ENCODE data around the gene DGKE. TPM values are rescaled to one million over a fixed set of nuclear protein-coding genes. Genes with fewer than 3 reads are reported as not detected.

The DGKE gene
- total RNA-seq, result 6.3 and 7.4 TPM in 2 replicates

DNA sequence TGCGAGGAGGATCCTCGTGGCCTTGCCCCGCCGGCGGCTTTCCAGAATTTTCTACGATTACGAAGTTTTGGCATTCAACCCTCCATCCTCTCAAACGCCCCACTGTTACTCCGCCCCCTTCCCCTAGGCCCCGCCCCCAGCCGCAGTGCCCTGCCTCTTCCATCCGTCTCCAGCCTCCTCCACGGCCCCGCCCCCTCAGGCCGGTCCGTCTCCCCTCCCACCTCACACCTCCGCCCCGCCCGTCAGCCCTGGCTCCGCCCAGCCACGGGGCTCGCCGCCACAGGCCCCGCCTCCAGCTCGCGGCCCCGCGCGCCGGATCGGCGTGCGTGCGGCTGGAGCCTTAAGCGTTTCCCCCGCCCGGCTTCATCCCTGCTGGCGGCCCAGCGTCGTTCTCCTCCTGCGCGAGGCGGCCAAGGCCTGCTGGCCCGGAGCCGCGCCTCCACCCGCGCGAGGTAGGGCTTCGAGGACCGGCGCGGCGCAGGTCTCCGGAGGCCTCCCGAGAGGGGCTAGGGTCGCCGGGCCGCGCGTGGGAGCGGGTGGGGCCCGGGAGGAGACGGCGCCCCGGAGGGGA lies at the start of gene DGKE, which contains the start of gene C17orf67:
Gene DGKE (plus strand): TSS at position 343 of the 571 bp plus-strand sequence. CDS start 645 bp downstream, outside the sequence.
Gene C17orf67 (minus strand): TSS at position 112 of the 571 bp plus-strand sequence. CDS start 18,110 bp downstream, outside the sequence.

GRCh38 chr17:56913867-56914580 lies 80.1 kb downstream of the DGKE start, which contains the start of gene TRIM25:
Gene TRIM25, minus strand, starts transcription at chr17:56914049. Its CDS starts 61 bp downstream, at chr17:56913988.

Other genes with a start within 250 kb of the DGKE start
- gene NOG, start 240.5 kb upstream of the DGKE start, total RNA-seq, result 1.6 and 2.0 TPM in 2 replicates
- gene C17orf67, start 231 bp upstream of the DGKE start, total RNA-seq, result 0.69 and 0.91 TPM in 2 replicates
- gene TRIM25, start 79.9 kb downstream of the DGKE start, total RNA-seq, result 30.8 and 35.4 TPM in 2 replicates
- gene COIL, start 126.9 kb downstream of the DGKE start, total RNA-seq, result 9.6 and 10.7 TPM in 2 replicates
- gene SCPEP1, start 144.0 kb downstream of the DGKE start, total RNA-seq, result 82.8 and 112 TPM in 2 replicates